ENCODE measurements around the gene PURB.
"Not testable (repeated sequence)": the region's sequence is repeated elsewhere in the genome, so short reads cannot be mapped to it uniquely, and the experiment has no call there.

DNA sequence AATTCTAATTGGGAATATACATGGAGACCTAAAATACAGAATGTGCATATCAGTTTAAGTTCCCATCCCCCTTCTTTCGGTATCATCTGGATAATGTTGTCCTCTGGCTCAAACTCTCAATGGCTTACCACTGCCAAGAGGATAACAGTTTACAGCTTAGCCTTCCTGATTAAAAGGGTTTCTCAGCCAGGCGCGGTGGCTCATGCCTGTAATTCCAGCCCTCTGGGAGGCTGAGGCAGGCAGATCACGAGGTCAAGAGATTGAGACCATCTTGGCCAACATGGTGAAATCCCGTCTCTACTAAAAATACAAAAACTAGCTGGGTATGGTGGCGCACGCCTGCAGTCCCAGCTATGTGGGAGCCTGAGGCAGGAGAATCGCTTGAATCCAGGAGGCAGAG is 42.7 kb downstream of the PURB start:
- TF ChIP-seq, protein P1, sequence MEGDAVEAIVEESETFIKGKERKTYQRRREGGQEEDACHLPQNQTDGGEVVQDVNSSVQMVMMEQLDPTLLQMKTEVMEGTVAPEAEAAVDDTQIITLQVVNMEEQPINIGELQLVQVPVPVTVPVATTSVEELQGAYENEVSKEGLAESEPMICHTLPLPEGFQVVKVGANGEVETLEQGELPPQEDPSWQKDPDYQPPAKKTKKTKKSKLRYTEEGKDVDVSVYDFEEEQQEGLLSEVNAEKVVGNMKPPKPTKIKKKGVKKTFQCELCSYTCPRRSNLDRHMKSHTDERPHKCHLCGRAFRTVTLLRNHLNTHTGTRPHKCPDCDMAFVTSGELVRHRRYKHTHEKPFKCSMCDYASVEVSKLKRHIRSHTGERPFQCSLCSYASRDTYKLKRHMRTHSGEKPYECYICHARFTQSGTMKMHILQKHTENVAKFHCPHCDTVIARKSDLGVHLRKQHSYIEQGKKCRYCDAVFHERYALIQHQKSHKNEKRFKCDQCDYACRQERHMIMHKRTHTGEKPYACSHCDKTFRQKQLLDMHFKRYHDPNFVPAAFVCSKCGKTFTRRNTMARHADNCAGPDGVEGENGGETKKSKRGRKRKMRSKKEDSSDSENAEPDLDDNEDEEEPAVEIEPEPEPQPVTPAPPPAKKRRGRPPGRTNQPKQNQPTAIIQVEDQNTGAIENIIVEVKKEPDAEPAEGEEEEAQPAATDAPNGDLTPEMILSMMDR (IDR thresholded peaks at IDR 0.05; ENCODE audit: low read length): not testable (repeated sequence)
- not testable (repeated sequence) for TF ChIP-seq EZH2 (IDR thresholded peaks at IDR 0.05; ENCODE audit: borderline replicate concordance, low read length)

Measured in OCI-LY1 (cell line).